ENCODE measurements around the gene COL6A6.

GRCh38 chr3:130548356-130548755, 31.4 kb downstream of the COL6A6 start:
- TF ChIP-seq CTCF (IDR thresholded peaks at IDR 0.05), result no peak
- TF ChIP-seq POLR2AphosphoS5 (IDR thresholded peaks at IDR 0.05; ENCODE audit: low read depth, low read length), result no peak
- no peak for TF ChIP-seq REST (IDR thresholded peaks at IDR 0.05; ENCODE audit: insufficient read depth in 1 of 2, low read depth in 2 of 2, low read length in 1 of 2)
